Panc1 (cell line): Measurements from ENCODE around the gene GPR156.

Experiments used
- CTCF ChIP-seq: fragments of 450-650 bp; IDR thresholded peaks from 2 replicates; pipeline ENCODE4 v1.5.1; 2017; ENCODE audit warnings: mild to moderate bottlenecking
- POLR2AphosphoS5 ChIP-seq: IDR thresholded peaks from 2 replicates; pipeline ENCODE4 v1.6.1; 2012; ENCODE audit warnings: mild to moderate bottlenecking, low read depth, low read length, moderate library complexity

- no peak for TF ChIP-seq POLR2AphosphoS5
- TF ChIP-seq CTCF: no peak
Measured at GRCh38 chr3:120144267-120144666, 140.8 kb downstream of the GPR156 start.
